Prostate gland (tissue), 2 donors: Measurements from ENCODE around the gene VCPKMT. TPM values are rescaled to one million over a fixed set of nuclear protein-coding genes. Genes with fewer than 3 reads are reported as not detected.

ENCODE experiments used
- DNase-seq: peaks from one replicate; pipeline ENCODE4 v3.0.0-alpha.2; 2019; ENCODE audit warnings: low spot score
- H3K27ac ChIP-seq, 2 donors: fragments of 200-600 bp; sonication (generic); 2 replicates each; pipeline ENCODE4 v1.5.1; 2017 to 2019
- H3K27me3 ChIP-seq: fragments of 200-600 bp; sonication (generic); replicated peaks from 2 replicates; pipeline ENCODE4 v1.5.1; 2019; ENCODE audit not compliant: insufficient read depth
- H3K36me3 ChIP-seq, 2 donors: fragments of 200-600 bp; sonication (generic); 1 replicate in 1 of 2; 2 replicates in 1 of 2; pipeline versions ENCODE4 v1.5.1 to v1.8.1; 2017 to 2019
- H3K4me1 ChIP-seq: fragments of 200-600 bp; sonication (generic); replicated peaks from 2 replicates; pipeline ENCODE4 v1.5.1; 2019
- H3K4me3 ChIP-seq, 2 donors: fragments of 200-600 bp; sonication (generic); 2 replicates each; pipeline ENCODE4 v1.5.1; 2017 to 2019
- H3K9me3 ChIP-seq: fragments of 200-600 bp; sonication (generic); 2 replicates; pipeline ENCODE4 v1.5.1; 2017
- CTCF ChIP-seq, 4 experiments: fragments of 200-600 bp in 2 of 4; fragments of 450-650 bp in 2 of 4; sonication (generic) in 2 of 4; IDR thresholded peaks; 1 replicate in 3 of 4; 2 replicates in 1 of 4; pipeline ENCODE4 v1.5.1; 2016 to 2019; ENCODE audit warnings: antibody characterized with exemption in 4 of 4, mild to moderate bottlenecking in 2 of 4, moderate library complexity in 2 of 4
- POLR2A ChIP-seq: fragments of 450-650 bp; IDR thresholded peaks from one replicate; pipeline ENCODE4 v1.6.1; 2016; ENCODE audit warnings: antibody characterized with exemption, mild to moderate bottlenecking
- POLR2AphosphoS5 ChIP-seq: sonication (generic); formaldehyde crosslinking; IDR thresholded peaks from one replicate; pipeline ENCODE4 v1.6.1; 2017; ENCODE audit warnings: antibody characterized with exemption
- WGBS: methylation state at CpG from one replicate; pipeline ENCODE4 v1.1.5; 2018; 5-methylcytosine and 5-hydroxymethylcytosine counted together
- intact Hi-C: fragments of 100-400 bp; cut with DNase I; formaldehyde crosslinking; loops from one replicate; pipeline ENCODE4 v1.14.2; 2022
- total RNA-seq, 2 donors: library from RNA; depleted of rRNA; stranded (reverse); fragments of >200 nt; gene quantifications; one replicate each; pipeline ENCODE4 v1.1.0, GENCODE V29; 2016

Gene VCPKMT
- total RNA-seq, 2 donors from 2014 or later = 6.1 to 6.4 TPM

- Histone ChIP-seq H3K4me1 (peaks cover 3% of the 10 kb centered on the region), H3K36me3 (no peaks in the 10 kb centered on the region), H3K9me3 (no peaks in the 10 kb centered on the region), H3K4me3 (no peak overlapping the region), H3K27ac (no peak overlapping the region), H3K27me3 (no peaks in the 10 kb centered on the region)
- intact Hi-C loops = loop anchor here (10.0 kb wide), 1 partner anchor 211 kb away; the partner anchor contains the start of gene ARF6
- 81% methylated on average over 4 of the region's 4 CpGs for WGBS
- no peak for DNase-seq
- no peak for TF ChIP-seq CTCF (IDR thresholded peaks at IDR 0.05)
- no peak for TF ChIP-seq POLR2AphosphoS5
- TF ChIP-seq POLR2A = no peak
These were observed 10.2 kb downstream of the VCPKMT start for GRCh38 chr14:50106178-50106577.

- H3K27me3 ChIP-seq = no peaks in the 10 kb centered on the region
- no peaks in the 10 kb centered on the region for H3K9me3 ChIP-seq
- peaks cover 3% of the 10 kb centered on the region for H3K4me1 ChIP-seq
- no peak overlapping the region for H3K4me3 ChIP-seq
- 82% methylated on average over 6 of the region's 6 CpGs for WGBS
- DNase-seq = no peak
- intact Hi-C loops = loop anchor here (5.0 to 10.0 kb wide), 2 partner anchors 209 to 236 kb away; partner anchors contain the start of gene ARF6
- no peak overlapping the region for H3K27ac ChIP-seq
- no peaks in the 10 kb centered on the region for H3K36me3 ChIP-seq
- TF ChIP-seq CTCF (IDR thresholded peaks at IDR 0.05) = no peak
- no peak for TF ChIP-seq POLR2A
- TF ChIP-seq POLR2AphosphoS5 = no peak
These were observed 12.8 kb downstream of the VCPKMT start for GRCh38 chr14:50103558-50103957.

GRCh38 chr14:50101417-50101816 is 15.0 kb downstream of the VCPKMT start:
- H3K27me3 ChIP-seq = no peaks in the 10 kb centered on the region
- intact Hi-C loops = loop anchor here (5.0 to 10.0 kb wide), 2 partner anchors 207 to 234 kb away; partner anchors contain the start of gene ARF6

GRCh38 chr14:50100805-50101204 is 15.6 kb downstream of the VCPKMT start:
- Histone ChIP-seq H3K36me3 (no peaks in the 10 kb centered on the region), H3K4me1 (peaks cover 3% of the 10 kb centered on the region), H3K27me3 (no peaks in the 10 kb centered on the region), H3K27ac (no peak overlapping the region), H3K4me3 (no peak overlapping the region), H3K9me3 (no peaks in the 10 kb centered on the region)
- no peak for DNase-seq
- intact Hi-C loops = loop anchor here (5.0 to 10.0 kb wide), 2 partner anchors 206 to 234 kb away; partner anchors contain the start of gene ARF6
- TF ChIP-seq POLR2AphosphoS5 (no peak), POLR2A (no peak), CTCF (IDR thresholded peaks at IDR 0.05) (no peak)
- 85% methylated on average over 2 of the region's 2 CpGs for WGBS

More at GRCh38 chr14:50101417-50101816, 15.0 kb downstream of the VCPKMT start:
- H3K4me1 ChIP-seq = peaks cover 3% of the 10 kb centered on the region
- 58% methylated on average over 7 of the region's 7 CpGs for WGBS
- no peak overlapping the region for H3K4me3 ChIP-seq
- no peak for DNase-seq
- H3K36me3 ChIP-seq = no peaks in the 10 kb centered on the region
- TF ChIP-seq POLR2AphosphoS5 = no peak
- no peak for TF ChIP-seq POLR2A
- no peak for TF ChIP-seq CTCF (IDR thresholded peaks at IDR 0.05)
- H3K9me3 ChIP-seq = no peaks in the 10 kb centered on the region
- peak overlapping the region in 1 of 2 donors; percentile 53 for H3K27ac ChIP-seq

GRCh38 chr14:50099335-50099734 is 17.0 kb downstream of the VCPKMT start:
- no peaks in the 10 kb centered on the region for H3K36me3 ChIP-seq
- WGBS = 89% methylated on average over 4 of the region's 4 CpGs
- H3K27me3 ChIP-seq = no peaks in the 10 kb centered on the region
- no peaks in the 10 kb centered on the region for H3K9me3 ChIP-seq
- no peak for TF ChIP-seq POLR2A
- TF ChIP-seq POLR2AphosphoS5 = no peak
- no peak for TF ChIP-seq CTCF (IDR thresholded peaks at IDR 0.05)
- intact Hi-C loops = no loop called here
- peaks cover 3% of the 10 kb centered on the region for H3K4me1 ChIP-seq
- H3K4me3 ChIP-seq = no peak overlapping the region
- no peak for DNase-seq
- no peak overlapping the region for H3K27ac ChIP-seq
